ENCODE results near the gene LHFPL3.

- TF ChIP-seq CTCF (conservative IDR thresholded peaks at IDR 0.05; ENCODE audit: low read depth in 2 of 2) (no peak), POLR2AphosphoS5 (IDR thresholded peaks at IDR 0.05; ENCODE audit: low read depth) (no peak), EZH2phosphoT487 (IDR thresholded peaks at IDR 0.05; ENCODE audit: unreplicated experiment) (no peak), EZH2 (IDR thresholded peaks at IDR 0.05; ENCODE audit: low read depth, unreplicated experiment) (no peak), REST (IDR thresholded peaks at IDR 0.05; ENCODE audit: unreplicated experiment) (no peak), NANOG (IDR thresholded peaks at IDR 0.05; ENCODE audit: borderline replicate concordance) (no peak), JUNB (IDR thresholded peaks at IDR 0.05; ENCODE audit: unreplicated experiment) (no peak)
Measured at GRCh38 chr7:104694710-104695109, 366.3 kb downstream of the LHFPL3 start.
